Uterus (tissue), 4 donors: Measurements from ENCODE around the gene LRIG1. TPM values are rescaled to one million over a fixed set of nuclear protein-coding genes. Genes with fewer than 3 reads are reported as not detected.

Source experiments
- DNase-seq, 2 donors: peaks; one replicate each; pipeline ENCODE4 v3.0.0-alpha.2; 2019 to 2020
- H3K27ac ChIP-seq, 2 donors: fragments of 200-600 bp; sonication (generic); 1 replicate in 1 of 2; 2 replicates in 1 of 2; pipeline ENCODE4 v1.5.1; 2016 to 2018
- H3K27me3 ChIP-seq, 2 donors: fragments of 200-600 bp; sonication (generic); one replicate each; pipeline ENCODE4 v1.5.1; 2018 to 2019; ENCODE audit warnings: control low read depth in 1 of 2
- H3K36me3 ChIP-seq, 2 donors: fragments of 200-600 bp; sonication (generic); one replicate each; pipeline ENCODE4 v1.5.1; 2019; ENCODE audit warnings: control low read depth in 1 of 2
- H3K4me1 ChIP-seq, 2 donors: fragments of 200-600 bp; sonication (generic); one replicate each; pipeline ENCODE4 v1.5.1; 2018 to 2019; ENCODE audit warnings: control low read depth in 1 of 2
- H3K4me3 ChIP-seq, 2 donors: fragments of 200-600 bp; sonication (generic); 1 replicate in 1 of 2; 2 replicates in 1 of 2; pipeline ENCODE4 v1.5.1; 2018 to 2019; ENCODE audit warnings: mild to moderate bottlenecking in 1 of 2
- H3K9me3 ChIP-seq, 2 donors: fragments of 200-600 bp; sonication (generic); one replicate each; pipeline ENCODE4 v1.5.1; 2019; ENCODE audit warnings: control low read depth in 1 of 2
- CTCF ChIP-seq, 4 experiments: fragments of 200-600 bp in 2 of 4; fragments of 450-650 bp in 2 of 4; sonication (generic) in 2 of 4; IDR thresholded peaks; one replicate each; pipeline ENCODE4 v1.5.1; 2016 to 2019; ENCODE audit warnings: antibody characterized with exemption in 4 of 4, mild to moderate bottlenecking in 2 of 4, moderate library complexity in 1 of 4
- POLR2A ChIP-seq, 2 donors: fragments of 450-650 bp; IDR thresholded peaks; one replicate each; pipeline ENCODE4 v1.6.1; 2016; ENCODE audit warnings: antibody characterized with exemption in 2 of 2, mild to moderate bottlenecking in 1 of 2, moderate library complexity in 1 of 2
- intact Hi-C: fragments of 100-400 bp; cut with DNase I; formaldehyde crosslinking; loops from one replicate; pipeline ENCODE4 v1.15.1; 2023; ENCODE audit warnings: low total_unique reads
- total RNA-seq, 4 donors: library from RNA; depleted of rRNA in 3 of 4; stranded (reverse); fragments of >200 nt in 3 of 4; gene quantifications; one replicate each; pipeline versions ENCODE4 v1.1.0 to v1.2.4, GENCODE V29; 2014 to 2023
- donor health status: DM: yes; HTN: yes; CAD: no.

LRIG1 gene
- total RNA-seq, 4 donors from 2014 or later = 20.9 to 108 (median 69.6) TPM

GRCh38 chr3:66497288-66497984, 3.4 kb downstream of the LRIG1 start:
- H3K4me1 ChIP-seq = peaks cover 0 to 5% of the 10 kb centered on the region in 2 donors
- H3K9me3 ChIP-seq = no peaks in the 10 kb centered on the region
- intact Hi-C loops = no loop called here
- H3K27me3 ChIP-seq = no peaks in the 10 kb centered on the region
- DNase-seq = no peak
- H3K4me3 ChIP-seq = no peak overlapping the region
- no peaks in the 10 kb centered on the region for H3K36me3 ChIP-seq
- TF ChIP-seq POLR2A (IDR thresholded peaks at IDR 0.05) (no peak), CTCF (IDR thresholded peaks at IDR 0.05) (no peak)
- H3K27ac ChIP-seq = peak overlapping the region; percentile 94 to 96

GRCh38 chr3:66496746-66497145, 4.1 kb downstream of the LRIG1 start:
- H3K4me3 ChIP-seq = no peak overlapping the region
- no peaks in the 10 kb centered on the region for H3K9me3 ChIP-seq
- peak overlapping the region; percentile 94 to 96 for H3K27ac ChIP-seq
- TF ChIP-seq POLR2A (IDR thresholded peaks at IDR 0.05) (no peak), CTCF (IDR thresholded peaks at IDR 0.05) (no peak)
- no peaks in the 10 kb centered on the region for H3K36me3 ChIP-seq
- intact Hi-C loops = no loop called here
- H3K4me1 ChIP-seq = peaks cover under 1 to 5% of the 10 kb centered on the region in 2 donors
- no peaks in the 10 kb centered on the region for H3K27me3 ChIP-seq
- DNase-seq = no peak

- intact Hi-C loops = no loop called here
- Histone ChIP-seq H3K27me3 (no peaks in the 10 kb centered on the region), H3K9me3 (no peaks in the 10 kb centered on the region), H3K4me1 (peaks cover 5% of the 10 kb centered on the region in 2 donors), H3K27ac (peak overlapping the region in 1 of 2 donors; percentile 96), H3K4me3 (no peak overlapping the region), H3K36me3 (no peaks in the 10 kb centered on the region)
- TF ChIP-seq POLR2A (IDR thresholded peaks at IDR 0.05) = no peak
- TF ChIP-seq CTCF (IDR thresholded peaks at IDR 0.05) = no peak
- no peak for DNase-seq
Measured at GRCh38 chr3:66496301-66496700, 4.5 kb downstream of the LRIG1 start.

- Histone ChIP-seq H3K9me3 (no peaks in the 10 kb centered on the region), H3K27ac (peak overlapping the region in 1 of 2 donors; percentile 23), H3K4me3 (no peak overlapping the region), H3K27me3 (no peaks in the 10 kb centered on the region), H3K4me1 (peaks cover 5 to 11% of the 10 kb centered on the region in 2 donors), H3K36me3 (no peaks in the 10 kb centered on the region)
- DNase-seq = no peak
- intact Hi-C loops = no loop called here
- TF ChIP-seq POLR2A (IDR thresholded peaks at IDR 0.05) (no peak), CTCF (IDR thresholded peaks at IDR 0.05) (no peak)
Measured at GRCh38 chr3:66495668-66496045, 5.2 kb downstream of the LRIG1 start.

GRCh38 chr3:66494959-66495667, 5.7 kb downstream of the LRIG1 start:
- no peaks in the 10 kb centered on the region for H3K36me3 ChIP-seq
- no peaks in the 10 kb centered on the region for H3K27me3 ChIP-seq
- H3K4me1 ChIP-seq = peaks cover 5 to 14% of the 10 kb centered on the region in 2 donors
- peak overlapping the region in 1 of 2 donors; percentile 23 for H3K27ac ChIP-seq
- no peak overlapping the region for H3K4me3 ChIP-seq
- intact Hi-C loops = no loop called here
- TF ChIP-seq POLR2A (IDR thresholded peaks at IDR 0.05) (no peak), CTCF (IDR thresholded peaks at IDR 0.05) (no peak)
- no peak for DNase-seq
- H3K9me3 ChIP-seq = no peaks in the 10 kb centered on the region
